Right kidney (tissue), 1 donor: ENCODE data around the gene GRIN2A.

ENCODE experiments used
- DNase-seq: peaks from one replicate; pipeline ENCODE4 v3.0.0-alpha.2; 2016

Gene GRIN2A

GRCh38 chr16:10130538-10130937 is 51.7 kb downstream of the GRIN2A start:
- DNase-seq, result no peak

GRCh38 chr16:10128397-10129258 is 53.6 kb downstream of the GRIN2A start:
- no peak for DNase-seq

- DNase-seq, result no peak
These were observed 55.5 kb downstream of the GRIN2A start for GRCh38 chr16:10126686-10127085.

DNA sequence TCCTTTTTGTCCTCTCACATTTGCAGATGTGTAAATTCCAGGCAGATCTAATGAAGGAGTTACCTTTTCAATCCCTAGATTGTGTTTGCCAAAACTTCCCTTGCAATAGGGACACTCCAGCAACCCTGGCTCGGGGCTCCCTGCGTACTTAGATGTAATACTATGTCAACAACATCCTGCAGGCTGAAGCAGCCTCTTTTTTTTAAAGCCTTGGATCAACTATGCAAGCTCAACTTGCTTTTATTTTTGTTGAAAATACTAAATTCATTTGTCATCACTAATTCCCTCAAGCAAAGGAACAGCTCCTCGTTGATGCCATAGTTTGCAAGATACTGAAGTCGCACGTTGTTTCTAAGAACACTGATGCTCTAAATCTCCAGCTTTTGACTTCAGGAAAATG is 59.1 kb downstream of the GRIN2A start:
- no peak for DNase-seq

- no peak for DNase-seq
These were observed 59.7 kb downstream of the GRIN2A start for GRCh38 chr16:10122546-10122945.

GRCh38 chr16:10121897-10122425 is 60.3 kb downstream of the GRIN2A start:
- DNase-seq, result no peak

- no peak for DNase-seq
These were observed 60.7 kb downstream of the GRIN2A start for GRCh38 chr16:10121491-10121890.

- no peak for DNase-seq
These were observed 61.3 kb downstream of the GRIN2A start for GRCh38 chr16:10120953-10121352.

GRCh38 chr16:10114409-10114808 is 67.8 kb downstream of the GRIN2A start:
- no peak for DNase-seq

- no peak for DNase-seq
These were observed 69.0 kb downstream of the GRIN2A start for GRCh38 chr16:10113248-10113647.

DNA sequence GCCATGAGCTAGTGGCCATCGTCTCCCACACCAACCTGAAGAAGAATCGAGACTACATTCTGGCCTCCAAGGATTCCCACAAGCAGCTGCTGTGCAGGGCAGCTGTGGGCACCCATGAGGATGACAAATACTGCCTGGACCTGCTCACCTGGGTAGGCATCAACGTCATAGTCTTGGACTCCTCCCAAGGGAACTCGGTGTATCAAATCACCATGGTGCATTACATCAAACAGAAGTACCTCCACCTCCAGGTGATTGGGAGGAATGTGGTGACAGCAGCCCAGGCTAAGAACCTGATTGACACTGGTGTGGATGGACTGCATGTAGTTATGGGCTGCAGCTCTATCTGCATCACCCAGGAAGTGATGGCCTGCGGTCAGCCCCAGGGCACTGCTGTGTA is 70.2 kb downstream of the GRIN2A start:
- DNase-seq, result no peak

DNA sequence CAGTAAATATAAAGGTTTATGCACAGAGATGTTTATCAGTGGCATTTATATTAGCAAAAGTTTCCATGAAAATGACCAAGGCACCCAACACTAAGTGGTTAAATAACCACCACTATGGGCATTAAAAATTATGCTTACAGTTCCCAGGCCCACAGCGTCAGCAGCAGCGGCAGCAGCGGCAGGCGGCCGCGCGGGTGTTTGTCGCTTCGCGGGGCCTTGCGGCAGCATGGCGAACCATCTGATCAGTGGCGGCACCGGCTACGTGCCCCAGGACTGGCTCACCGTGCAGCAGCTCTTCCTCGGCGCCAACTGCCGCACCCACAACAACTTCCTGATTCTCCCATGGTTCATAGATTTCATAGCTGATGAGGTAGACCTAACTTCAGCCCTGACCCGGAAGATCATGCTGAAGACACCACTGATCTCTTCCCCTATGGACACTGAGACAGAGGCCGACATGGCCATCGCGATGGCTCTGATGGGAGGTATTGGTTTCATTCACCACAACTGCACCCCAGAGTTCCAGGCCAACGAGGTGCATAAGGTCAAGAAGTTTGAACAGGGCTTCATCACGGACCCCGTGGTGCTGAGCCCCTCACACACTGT is 71.0 kb downstream of the GRIN2A start:
- no peak for DNase-seq

DNA sequence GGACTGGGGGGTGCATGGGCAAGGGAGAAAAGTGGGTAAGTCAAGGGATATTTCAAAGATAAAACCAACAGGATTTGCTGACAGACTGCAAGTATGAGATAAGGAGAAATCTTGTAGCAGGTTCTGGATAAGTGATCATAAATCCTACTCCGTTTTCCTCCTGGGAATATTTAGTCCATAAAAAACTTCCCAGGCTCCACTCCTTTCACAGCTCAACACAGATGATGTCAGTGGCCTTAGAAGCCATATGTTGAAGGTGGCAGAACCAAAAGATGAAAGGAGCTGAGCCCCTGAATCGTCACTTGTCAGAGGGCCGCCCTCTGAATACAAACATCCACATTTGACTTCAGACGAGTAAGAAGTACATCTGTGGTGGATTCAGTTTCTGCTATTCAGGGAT is 71.7 kb downstream of the GRIN2A start:
- DNase-seq, result no peak

- DNase-seq, result no peak
These were observed 75.1 kb downstream of the GRIN2A start for GRCh38 chr16:10107081-10107480.

- DNase-seq, result no peak
These were observed 78.5 kb downstream of the GRIN2A start for GRCh38 chr16:10103700-10104099.

- DNase-seq, result no peak
These were observed 79.1 kb downstream of the GRIN2A start for GRCh38 chr16:10103118-10103517.

DNA sequence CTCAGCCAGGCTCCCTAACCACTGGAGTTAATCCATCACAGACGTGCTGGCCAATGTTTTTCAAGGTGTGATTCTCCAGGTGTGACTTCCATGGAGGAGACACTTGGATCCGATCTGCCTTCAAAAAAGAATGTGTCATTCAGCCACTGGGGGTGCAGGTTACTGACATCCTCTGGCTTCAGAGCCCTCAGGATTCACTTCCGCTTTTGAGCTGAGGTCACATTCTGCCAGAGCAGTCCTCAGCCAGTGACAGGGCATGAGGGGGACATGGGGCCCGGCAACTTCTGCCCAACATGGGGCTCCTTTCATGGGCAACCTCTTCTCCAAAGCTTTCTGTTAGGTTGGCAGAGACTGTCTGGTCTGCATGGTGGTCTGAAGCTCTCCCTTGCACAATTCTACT is 81.4 kb downstream of the GRIN2A start:
- no peak for DNase-seq

GRCh38 chr16:10098991-10099390 is 83.2 kb downstream of the GRIN2A start:
- no peak for DNase-seq

- DNase-seq, result no peak
These were observed 85.0 kb downstream of the GRIN2A start for GRCh38 chr16:10097271-10097670.

GRCh38 chr16:10093576-10093975 is 88.7 kb downstream of the GRIN2A start:
- DNase-seq, result no peak

DNA sequence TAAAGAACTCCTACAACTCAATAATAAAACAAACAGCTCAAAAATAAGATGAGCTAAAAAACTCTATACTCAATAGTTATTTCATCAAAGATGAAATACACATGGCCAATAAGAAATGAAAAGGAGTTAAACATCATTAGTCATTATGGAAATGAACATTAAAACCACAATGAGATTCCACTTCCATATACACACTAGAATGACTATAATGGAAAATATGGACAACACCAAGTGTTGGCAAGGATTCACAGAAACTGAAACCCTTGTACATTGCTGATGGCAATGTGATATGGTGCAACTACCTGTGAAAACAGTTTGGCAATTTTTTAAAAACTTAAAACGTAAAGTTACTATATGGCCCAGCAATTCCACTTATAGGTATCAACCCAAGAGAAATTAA is 91.4 kb downstream of the GRIN2A start:
- DNase-seq, result no peak

GRCh38 chr16:10088380-10088793 is 93.8 kb downstream of the GRIN2A start:
- no peak for DNase-seq

- no peak for DNase-seq
These were observed 95.1 kb downstream of the GRIN2A start for GRCh38 chr16:10087151-10087550.

DNA sequence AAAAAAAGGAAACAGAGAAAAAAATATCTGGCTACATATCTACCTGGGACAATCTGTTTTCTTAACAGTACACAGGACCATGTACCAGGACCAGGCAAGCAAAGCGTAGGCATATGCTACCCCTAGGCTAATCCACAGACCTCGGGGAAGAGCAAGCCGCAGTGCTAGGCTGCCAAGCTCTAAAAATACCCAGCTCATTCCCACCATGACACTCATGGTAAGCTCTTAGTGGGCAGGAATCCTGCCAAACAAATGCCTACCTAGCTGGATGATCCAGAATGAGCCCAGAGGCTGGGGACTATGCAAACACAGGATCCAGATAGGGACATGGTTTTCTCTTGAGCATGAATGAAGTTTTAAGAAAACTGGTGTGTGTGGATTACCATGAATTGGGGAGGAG is 95.6 kb downstream of the GRIN2A start:
- no peak for DNase-seq
